GM19467 (cell line): ENCODE measurements around the gene RELT.

Source experiments
- ATAC-seq: cut with Tn5 transposase; IDR thresholded peaks from one replicate; pipeline ENCODE4 v1.9.1; 2021; ENCODE audit warnings: mild to moderate bottlenecking, moderate library complexity; ENCODE audit not compliant: unreplicated experiment

RELT gene

DNA sequence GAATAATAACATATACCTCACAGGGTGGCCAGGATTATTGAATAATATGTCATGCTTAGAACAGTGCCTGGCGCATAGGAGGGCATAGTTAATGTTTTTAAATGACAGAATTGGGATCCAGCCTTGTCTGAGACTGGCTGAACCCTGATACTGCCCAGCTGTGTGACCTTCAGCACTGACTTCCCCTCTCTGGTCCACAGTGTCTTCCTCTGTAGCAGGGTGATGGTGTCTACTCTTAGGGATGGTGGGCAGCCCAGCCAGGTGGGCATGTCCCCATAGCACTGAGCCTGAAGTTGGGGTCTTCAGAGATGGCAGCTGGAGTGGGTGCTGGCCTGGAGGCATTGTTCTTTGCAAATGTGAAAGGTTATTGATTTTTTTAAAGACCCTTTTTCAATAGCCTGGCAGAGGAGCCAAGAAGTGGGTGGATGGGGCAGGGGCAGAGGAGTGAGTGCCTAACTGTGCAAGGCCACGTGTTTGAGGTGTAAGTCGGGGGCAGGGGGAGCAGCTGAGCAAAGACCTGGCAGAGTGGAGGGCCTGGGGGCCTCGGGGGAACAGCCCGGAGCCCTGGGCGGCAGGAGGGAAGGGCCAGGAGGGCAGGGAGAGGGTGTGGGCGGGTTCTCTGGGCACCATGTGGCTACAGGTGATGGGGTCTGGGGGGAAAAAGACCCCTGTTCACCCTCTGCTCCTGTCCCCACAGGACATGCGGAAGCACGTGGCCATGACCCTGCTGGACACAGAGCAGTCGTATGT lies 29.8 kb upstream of the RELT start:
- ATAC-seq: no peak

DNA sequence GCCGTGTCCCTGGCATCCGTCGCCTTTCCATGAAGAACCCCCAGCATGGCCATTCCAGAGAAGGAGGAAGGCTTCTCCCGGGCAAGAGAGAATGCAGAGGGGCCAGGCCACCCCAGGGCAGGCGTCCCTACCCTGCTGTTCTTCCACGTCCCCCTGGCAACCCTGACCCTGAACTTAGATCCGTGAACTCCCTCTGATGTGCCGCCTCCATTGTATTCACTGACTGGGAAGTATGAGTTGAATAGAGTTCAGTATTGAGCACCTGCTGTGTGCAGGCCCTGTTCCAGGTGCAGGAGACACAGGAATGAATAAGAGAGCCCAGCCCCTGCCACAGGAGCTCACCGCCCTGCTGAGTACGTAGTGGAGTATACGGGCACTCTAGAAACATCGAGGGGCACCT lies 29.1 kb upstream of the RELT start:
- ATAC-seq: no peak

DNA sequence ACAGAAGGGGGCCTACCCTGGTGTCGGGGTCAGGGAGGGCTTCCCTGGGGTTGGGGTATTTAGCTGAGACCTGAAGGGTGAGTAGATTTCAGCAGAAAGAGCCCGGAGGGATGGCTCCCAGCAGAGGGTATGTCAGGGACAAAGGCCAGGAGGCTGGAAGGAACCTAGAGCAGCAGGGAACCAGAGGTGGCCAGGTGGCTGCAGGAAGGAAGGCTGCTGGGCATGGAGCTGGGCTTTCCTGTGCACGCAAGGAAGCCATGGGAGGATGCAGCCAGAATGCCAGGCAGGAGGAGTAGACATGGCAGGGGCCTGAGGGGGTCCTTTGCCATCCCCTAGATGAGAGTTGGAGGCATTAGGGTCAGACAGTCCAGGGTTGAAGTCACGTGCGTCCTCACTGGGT lies 27.4 kb upstream of the RELT start:
- no peak for ATAC-seq

DNA sequence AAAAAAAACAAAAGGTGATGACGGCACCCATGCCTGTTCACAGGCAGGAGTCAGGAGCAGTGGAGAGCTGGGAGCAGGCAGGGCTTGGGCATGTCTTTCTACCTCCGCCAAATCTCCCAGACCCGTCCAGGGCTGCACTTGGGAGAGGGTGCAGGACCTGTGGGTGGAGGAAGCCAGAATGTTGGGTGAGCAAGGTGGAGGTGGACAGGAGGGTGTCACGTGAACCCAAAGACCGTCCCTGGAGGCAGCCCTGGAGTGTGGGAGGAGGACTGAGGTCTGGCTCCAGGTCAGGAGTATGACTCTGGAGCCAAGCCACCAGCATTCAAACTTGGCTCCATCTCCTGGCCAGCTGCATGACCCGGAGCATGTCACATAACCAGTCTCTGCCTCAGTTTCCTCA lies 26.6 kb upstream of the RELT start:
- no peak for ATAC-seq

DNA sequence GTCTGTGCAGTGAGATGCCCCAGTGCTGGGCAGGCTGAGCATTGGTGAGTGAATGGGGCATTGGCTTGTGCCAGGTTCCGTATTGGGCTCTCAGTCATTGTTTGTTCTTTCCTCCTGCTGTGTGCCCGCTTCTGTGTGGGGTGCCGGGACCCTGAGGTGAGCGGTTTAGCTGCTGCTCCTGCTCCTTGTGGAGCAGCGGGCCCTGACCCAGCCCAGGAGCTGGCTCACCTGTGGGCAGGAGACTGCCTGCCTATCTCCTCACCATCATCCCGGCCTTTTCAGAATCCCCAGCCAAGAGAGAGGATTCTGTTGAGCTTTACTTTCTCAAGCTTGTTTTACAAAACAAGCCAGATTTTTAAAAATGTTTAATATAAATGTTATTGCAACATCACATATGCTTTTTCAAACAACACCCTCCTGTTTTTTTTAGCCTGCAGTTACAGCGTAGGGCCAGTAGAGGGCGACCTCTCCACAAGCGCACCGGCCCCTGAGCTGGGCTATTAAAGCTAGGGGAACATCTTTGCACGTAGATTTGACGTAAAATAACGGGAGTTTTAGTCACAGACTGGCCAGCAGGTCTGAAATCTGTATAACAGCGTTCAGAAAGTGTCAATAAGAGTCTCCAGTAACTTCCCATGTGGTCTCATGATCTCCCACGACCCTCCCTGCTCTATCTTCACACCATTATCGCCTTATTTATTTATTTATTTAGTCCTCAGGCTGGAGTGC lies 25.1 kb upstream of the RELT start:
- ATAC-seq: no peak

DNA sequence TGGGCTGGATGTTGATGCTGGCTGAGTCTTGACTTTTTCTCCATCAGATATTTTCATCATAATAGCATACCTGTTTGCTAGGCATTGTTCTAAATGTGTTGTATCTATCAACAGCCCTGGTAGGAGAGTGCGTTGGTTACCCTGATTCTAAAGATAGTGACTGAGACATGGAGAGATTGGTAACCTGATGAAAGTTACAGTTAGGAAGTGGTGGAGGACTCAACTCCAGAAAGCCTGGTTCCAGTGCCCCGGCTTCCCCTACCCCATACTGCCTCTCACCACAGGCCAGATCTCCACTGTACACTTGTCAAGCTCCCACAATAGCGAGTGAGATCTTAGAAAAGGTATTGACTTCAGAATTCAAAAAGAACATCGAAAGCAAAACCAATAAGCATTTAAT lies 22.8 kb upstream of the RELT start:
- ATAC-seq: no peak

DNA sequence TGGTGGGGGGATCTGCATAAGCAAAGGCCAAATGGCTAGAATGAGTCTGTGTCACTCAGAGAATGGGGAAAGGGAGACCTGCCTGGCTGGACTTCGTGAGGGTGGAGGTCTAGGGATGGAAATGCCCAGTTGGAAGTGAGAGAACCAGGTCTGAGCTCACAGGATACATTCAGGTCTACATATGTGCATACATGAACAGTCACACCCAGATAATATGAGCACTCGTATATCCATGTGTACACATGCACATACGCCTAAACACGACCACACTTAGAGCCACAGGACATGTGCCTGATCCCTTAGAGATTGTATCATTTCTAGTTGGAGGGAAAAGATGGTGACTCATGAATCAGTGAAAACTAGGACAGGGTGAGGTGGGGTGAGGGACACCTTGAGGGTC lies 21.1 kb upstream of the RELT start:
- ATAC-seq: no peak

DNA sequence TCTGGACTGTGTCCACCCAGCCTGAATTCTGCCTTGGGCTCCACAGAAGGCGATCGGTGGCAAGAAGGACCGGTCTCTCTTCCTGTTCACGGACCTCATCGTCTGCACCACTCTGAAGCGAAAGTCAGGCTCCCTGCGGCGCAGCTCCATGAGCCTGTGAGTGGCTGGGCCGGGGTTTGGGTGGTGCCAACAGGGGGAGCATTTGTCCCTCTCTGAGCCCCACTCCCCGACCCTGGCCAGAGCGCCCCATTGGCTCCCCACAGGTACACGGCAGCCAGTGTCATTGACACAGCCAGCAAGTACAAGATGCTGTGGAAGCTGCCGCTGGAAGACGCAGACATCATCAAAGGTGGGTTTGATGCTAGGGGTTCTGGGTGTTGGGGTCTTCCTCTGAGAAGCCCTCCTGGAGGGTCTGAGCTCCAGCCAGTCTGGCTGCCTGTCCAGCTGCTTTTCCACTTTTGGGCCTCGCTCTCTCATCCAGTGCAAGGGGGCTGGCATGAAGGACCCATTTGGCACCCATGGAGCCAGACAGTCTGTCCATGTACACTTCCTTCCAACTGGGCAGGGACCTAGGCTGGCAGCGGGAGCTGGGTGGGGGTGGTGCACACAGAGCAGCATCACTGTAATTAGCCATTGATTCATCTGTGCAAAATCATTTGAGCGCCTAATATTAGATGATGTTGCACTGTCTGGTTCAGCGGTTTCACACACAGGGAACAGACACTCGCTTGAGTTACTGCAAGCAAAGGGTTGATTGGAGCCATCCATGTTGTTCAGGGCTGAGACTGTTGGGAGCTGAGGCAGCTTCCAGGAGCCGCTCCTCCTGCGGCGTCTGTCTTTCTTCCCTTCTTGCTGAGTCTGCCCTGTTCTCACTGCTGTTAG lies 19.0 kb upstream of the RELT start:
- no peak for ATAC-seq

DNA sequence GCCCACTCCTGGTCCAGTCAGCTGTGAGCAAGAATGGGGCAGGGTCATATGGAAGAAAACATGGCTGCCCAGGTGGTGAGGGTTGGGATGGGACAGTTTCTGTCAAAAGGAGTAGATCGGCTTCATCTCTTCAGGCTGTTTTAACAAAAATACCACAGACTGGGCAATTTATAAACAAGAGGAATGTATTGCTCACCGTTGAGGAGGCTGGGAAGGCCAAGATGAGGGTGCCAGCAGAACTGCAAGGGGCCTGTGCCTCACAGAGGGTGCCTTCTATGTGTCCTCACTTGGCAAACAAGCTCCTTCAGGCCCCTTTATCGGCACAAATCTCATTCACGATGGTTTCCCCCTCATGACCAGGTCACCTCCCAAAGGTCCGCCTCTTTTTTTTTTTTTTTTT lies 18.1 kb upstream of the RELT start:
- no peak for ATAC-seq

DNA sequence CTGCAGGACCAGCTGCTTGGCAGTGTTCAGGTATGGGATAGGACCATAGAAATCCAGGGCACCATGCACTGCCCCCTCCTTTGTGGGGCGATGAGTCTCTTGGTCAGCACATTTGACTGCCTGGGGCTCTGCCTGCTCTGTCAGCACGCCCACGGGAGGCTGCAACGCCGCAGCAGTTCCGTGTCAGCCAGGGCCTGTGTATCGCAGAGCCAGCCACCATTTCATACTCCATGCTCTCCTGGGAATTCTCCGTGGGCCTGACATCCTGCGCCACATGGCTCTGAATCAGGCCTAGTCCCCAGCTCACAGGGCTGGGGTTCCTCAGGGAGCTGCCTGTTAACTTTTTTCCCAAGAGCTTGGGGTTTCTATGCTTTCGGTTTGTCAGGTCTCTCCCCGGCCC lies 16.9 kb upstream of the RELT start:
- ATAC-seq: no peak

DNA sequence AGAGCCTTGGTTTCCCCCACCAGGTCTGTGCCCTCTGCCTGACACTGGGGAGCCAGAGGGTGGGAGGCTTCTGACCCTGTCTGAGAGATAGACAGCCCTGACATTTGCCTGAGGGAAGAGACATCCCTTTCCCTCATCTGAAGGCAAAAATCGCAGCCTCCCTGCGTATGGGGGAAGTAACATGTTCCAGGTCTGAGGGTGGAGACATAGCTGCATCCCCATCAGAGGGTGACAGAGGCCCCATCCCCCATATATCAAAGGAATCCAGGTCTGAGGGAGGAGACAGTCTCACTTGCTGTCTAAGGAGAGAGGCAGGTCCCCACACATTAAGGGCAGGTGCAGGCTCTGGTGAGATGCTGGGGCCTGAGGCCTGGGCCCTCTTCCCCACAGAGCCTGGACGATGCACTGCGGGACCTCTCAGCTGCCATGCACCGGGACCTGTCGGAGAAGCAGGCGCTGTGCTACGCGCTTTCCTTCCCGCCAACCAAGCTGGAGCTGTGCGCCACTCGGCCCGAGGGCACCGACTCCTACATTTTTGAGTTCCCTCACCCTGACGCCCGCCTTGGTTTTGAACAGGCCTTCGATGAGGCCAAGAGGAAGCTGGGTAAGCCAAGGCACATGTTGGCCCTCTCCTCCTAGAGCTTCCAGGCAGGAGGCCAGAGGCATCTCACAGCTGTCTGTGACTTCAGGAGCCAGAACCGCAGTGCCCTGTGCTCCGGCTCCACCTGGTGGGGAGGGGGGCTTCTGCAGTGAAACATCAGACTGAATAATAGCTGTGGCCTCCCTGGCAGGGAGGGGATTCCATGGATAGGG lies 16.1 kb upstream of the RELT start:
- no peak for ATAC-seq

DNA sequence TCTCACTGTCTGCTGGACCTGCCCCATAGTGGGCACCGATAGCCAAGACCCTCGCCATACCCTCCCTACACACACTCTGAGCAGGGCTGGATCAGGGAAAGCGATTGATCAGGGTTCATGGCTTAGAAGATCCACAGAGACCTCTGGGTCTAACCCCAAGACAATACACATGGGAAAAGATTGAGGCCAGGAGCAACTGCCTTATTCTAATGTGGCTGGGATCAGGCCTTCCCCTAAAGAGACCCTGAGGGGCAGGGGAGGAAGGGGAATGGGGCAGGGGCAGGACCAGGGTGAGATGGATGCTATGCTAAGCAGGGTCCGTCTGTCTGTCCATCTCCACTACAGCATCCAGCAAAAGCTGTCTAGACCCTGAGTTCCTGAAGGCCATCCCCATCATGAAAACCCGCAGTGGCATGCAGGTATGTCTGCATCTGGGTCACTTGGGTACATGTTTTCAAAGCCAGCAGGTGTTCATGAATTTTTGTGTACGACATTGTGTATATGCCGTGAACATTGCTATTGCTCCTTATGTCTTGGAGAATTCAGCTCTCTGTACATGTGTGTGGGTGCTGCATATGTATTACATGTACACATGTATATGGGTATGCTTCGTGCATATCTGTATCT lies 15.3 kb upstream of the RELT start:
- no peak for ATAC-seq

DNA sequence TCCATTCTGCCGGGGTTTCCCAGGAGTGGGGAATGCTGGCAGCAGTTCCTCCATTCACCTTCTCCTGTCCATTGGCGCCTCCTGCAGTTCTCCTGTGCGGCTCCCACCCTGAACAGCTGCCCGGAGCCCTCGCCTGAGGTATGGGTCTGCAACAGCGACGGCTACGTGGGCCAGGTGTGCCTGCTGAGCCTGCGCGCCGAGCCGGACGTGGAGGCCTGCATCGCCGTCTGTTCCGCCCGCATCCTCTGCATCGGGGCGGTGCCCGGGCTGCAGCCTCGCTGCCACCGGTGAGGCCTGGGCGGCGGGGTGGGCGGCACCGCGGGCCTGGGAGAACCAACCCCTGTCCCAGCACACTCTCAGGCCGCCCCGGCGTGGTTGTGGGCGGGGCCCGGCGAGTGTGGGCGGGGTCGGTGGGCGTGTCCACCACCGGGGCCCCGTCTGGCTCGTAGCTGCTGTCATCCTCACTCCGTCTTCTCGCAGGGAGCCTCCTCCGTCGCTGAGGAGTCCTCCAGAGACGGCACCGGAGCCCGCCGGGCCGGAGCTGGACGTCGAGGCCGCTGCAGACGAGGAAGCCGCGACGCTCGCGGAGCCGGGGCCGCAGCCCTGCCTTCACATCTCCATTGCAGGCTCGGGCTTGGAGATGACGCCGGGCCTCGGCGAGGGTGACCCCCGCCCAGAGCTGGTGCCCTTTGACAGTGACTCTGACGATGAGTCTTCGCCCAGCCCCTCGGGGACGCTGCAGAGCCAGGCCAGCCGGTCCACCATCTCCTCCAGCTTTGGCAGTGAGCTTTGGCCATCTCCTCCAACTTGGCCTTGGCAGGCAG lies 14.0 kb upstream of the RELT start:
- no peak for ATAC-seq

DNA sequence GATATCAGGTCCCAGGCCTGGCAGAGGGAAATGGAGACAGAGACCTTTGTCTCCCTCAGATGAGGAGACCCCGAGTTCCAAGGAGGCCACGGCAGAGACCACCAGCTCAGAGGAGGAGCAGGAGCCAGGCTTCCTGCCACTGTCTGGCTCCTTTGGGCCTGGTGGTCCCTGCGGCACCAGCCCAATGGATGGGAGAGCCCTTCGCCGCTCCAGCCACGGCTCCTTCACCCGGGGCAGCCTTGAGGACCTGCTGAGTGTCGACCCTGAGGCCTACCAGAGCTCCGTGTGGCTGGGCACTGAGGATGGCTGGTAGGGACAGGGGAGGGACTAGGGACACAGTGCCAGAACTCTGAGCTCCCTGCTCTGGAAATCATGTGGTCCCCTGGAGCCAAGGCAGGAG lies 13.1 kb upstream of the RELT start:
- no peak for ATAC-seq

DNA sequence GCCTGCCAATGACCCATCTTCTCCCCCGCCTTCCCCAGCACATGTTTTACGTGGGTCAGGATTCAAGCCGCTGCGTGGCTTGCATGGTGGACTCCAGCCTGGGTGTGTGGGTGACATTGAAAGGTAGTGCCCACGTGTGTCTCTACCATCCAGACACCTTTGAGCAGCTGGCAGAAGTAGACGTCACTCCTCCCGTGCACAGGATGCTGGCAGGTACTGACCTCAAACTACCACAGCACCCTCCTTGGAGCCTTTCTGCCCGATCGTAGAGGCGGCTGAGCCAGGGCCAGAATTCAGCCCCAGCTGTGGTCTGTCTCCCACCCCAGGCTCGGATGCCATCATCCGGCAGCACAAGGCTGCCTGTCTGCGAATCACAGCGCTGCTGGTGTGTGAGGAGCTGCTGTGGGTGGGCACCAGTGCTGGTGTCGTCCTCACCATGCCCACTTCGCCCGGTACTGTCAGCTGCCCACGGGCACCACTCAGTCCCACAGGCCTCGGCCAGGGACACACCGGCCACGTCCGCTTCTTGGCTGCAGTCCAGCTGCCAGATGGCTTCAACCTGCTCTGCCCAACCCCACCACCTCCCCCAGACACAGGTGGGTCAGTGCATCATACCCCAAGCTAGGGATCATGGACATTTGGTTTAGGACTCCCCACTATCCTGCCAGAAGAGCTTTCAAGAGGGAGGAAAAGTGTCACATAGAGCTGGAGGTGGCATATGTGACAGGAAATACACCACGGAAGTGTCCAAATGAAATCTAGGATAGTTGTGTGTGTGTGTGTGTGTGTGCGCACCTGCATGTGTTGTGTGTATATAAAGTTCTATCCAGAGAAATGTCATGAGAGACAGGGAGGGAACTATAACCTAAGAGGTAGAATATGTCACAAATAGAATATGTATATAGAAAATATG lies 10.6 kb upstream of the RELT start:
- ATAC-seq: no peak

DNA sequence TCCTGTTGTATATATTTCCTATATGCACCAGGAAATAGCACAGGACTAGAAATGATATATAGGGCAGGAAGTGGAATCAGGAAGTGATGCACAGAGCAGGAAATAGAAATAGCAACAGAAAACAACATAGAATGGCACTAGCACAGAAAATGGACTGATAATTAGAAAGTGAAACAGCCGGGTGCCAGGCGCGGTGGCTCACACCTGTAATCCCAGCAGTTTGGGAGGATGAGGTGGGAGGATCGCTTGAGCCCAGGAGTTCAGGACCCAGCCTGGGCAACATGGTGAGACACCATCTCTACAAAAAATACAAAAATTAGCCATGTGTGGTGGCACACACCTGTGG lies 10.0 kb upstream of the RELT start:
- no peak for ATAC-seq

DNA sequence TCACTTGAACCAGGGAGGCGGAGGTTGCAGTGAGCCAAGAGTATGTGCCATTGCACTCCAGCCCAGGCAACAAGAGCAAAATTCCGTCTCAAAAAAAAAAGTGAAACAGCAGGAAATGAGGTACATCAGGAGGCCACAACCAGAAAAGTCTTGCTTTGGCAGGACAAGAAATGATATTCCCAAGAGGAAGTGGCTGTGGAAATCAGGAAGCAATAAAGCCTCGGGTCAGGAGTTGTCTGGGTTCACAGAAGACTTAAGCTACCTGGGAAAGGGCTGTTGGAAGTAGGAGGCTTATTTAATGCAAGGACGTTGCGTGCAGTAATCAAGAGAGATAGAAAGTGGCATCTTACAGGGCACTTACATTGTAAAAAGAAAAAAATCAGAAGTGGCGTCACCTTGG lies 9.2 kb upstream of the RELT start:
- ATAC-seq: no peak

DNA sequence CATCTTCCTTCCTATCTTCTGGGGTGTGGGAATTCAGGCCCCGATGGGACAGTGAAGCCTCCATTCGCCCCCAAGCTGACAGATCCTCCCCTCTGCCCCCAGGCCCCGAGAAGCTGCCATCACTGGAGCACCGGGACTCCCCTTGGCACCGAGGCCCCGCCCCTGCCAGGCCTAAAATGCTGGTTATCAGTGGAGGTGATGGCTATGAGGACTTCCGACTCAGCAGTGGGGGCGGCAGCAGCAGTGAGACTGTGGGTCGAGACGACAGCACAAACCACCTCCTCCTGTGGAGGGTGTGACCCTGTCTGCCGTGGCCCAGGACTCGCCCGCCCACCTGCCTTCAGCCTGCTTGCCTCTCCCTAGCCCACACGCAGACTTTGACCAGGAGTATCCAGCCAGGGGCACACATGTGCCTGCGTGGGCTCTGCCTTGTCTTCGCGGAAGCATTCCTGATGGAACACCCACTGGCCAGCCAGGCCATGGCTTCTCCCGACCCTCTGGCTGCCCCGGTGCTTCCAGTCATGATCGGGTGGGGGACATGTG lies 8.6 kb upstream of the RELT start:
- ATAC-seq: no peak
